ENCODE results near the gene KCNG2.

The KCNG2 gene

DNA sequence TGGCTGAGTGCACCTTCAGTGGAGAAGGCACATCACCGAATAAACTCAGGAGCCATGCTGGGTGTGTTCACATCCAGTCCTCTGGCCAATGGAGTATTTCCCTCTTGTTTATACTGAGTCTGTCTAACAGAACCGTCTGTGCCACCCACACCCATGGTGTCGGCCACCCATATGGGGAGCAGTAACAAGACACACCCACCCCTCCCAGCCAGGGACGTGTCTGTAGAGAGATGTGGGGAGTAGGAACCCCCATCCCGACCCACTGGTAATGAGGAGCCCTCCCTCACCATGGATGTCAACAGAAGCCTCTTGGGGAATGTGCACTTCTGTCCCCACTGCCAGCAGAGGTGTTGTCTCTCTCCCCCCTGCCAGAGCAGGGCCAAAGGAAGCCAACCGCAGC, 37.1 kb downstream of the KCNG2 start:
- H3K9ac ChIP-seq (ENCODE audit: low read length), result no peak overlapping the region

DNA sequence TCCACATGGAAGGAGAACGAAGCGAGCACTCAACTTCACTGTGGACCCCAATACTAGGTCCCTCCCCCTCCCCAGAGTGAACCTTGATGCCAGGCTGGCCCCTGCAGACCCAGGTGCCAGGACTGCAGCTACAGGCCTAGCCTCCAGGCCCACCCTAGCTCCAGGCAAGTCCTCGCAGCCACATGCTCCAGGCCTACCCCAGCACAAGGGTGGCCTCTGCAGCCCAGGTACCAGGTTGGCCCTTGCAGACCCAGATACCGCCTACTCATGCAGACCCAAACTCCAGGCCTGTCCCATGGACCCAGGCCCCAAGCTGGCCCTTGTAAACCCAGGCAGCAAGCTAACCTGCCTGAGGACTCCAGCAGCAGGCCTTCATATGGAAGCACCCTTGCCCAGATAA, 44.2 kb downstream of the KCNG2 start:
- no peaks in the 10 kb centered on the region; the same call in 1 of the 2 replicates for H3K27me3 ChIP-seq (ENCODE audit: control insufficient read depth, insufficient read depth, low read length)
- H3K27ac ChIP-seq (ENCODE audit: low read depth, low read length), result no peak overlapping the region
- no peak overlapping the region for H3K4me3 ChIP-seq (ENCODE audit: low read depth, low read length)
- H3K9me3 ChIP-seq (ENCODE audit: control insufficient read depth, insufficient read depth, low read depth, low read length), result no peaks in the 10 kb centered on the region
- H3K36me3 ChIP-seq (ENCODE audit: control insufficient read depth, insufficient read depth, low read length), result no peaks in the 10 kb centered on the region
- no peak overlapping the region for H3K9ac ChIP-seq (ENCODE audit: low read length)
- no peaks in the 10 kb centered on the region for H3K4me1 ChIP-seq (ENCODE audit: control insufficient read depth, insufficient read depth, low read length)

More for the DNA sequence above, 37.1 kb downstream of the KCNG2 start:
- Histone ChIP-seq H3K27ac (ENCODE audit: low read depth, low read length) (no peak overlapping the region), H3K4me3 (ENCODE audit: low read depth, low read length) (no peak overlapping the region), H3K27me3 (ENCODE audit: control insufficient read depth, insufficient read depth, low read length) (no peaks in the 10 kb centered on the region; the same call in 1 of the 2 replicates), H3K4me1 (ENCODE audit: control insufficient read depth, insufficient read depth, low read length) (no peaks in the 10 kb centered on the region), H3K36me3 (ENCODE audit: control insufficient read depth, insufficient read depth, low read length) (no peaks in the 10 kb centered on the region), H3K9me3 (ENCODE audit: control insufficient read depth, insufficient read depth, low read depth, low read length) (no peaks in the 10 kb centered on the region)

DNA sequence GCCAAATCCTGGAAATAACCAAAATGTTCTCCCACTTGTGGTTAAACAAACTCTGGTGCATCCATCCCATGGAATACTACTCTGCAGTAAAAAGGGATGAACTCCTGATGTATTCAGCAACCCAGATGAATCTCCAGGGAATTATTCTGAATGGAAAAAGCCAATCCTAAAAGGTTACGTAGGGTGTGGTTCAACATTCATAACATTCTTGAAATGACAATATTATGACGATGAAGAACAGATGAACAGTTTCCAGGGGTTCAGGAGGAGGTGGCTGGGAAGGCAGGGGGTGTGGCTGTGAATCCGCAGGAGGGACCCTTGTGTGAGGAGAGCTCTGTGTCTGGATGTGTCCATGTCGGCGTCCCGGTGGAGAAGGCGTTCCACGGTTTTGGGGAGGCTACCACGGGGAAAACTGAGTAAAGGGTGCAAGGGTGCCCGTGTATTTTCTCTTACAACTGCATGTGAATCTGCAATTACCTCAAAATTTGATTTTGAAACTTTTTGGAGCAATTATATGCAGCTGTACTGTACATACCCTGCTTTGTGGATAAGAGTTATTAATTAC, 47.3 kb downstream of the KCNG2 start:
- Histone ChIP-seq H3K4me1 (ENCODE audit: control insufficient read depth, insufficient read depth, low read length) (no peaks in the 10 kb centered on the region), H3K36me3 (ENCODE audit: control insufficient read depth, insufficient read depth, low read length) (no peaks in the 10 kb centered on the region), H3K4me3 (ENCODE audit: low read depth, low read length) (no peak overlapping the region), H3K27me3 (ENCODE audit: control insufficient read depth, insufficient read depth, low read length) (no peaks in the 10 kb centered on the region), H3K27ac (ENCODE audit: low read depth, low read length) (no peak overlapping the region), H3K9me3 (ENCODE audit: control insufficient read depth, insufficient read depth, low read depth, low read length) (no peaks in the 10 kb centered on the region), H3K9ac (ENCODE audit: low read length) (no peak overlapping the region)

DNA sequence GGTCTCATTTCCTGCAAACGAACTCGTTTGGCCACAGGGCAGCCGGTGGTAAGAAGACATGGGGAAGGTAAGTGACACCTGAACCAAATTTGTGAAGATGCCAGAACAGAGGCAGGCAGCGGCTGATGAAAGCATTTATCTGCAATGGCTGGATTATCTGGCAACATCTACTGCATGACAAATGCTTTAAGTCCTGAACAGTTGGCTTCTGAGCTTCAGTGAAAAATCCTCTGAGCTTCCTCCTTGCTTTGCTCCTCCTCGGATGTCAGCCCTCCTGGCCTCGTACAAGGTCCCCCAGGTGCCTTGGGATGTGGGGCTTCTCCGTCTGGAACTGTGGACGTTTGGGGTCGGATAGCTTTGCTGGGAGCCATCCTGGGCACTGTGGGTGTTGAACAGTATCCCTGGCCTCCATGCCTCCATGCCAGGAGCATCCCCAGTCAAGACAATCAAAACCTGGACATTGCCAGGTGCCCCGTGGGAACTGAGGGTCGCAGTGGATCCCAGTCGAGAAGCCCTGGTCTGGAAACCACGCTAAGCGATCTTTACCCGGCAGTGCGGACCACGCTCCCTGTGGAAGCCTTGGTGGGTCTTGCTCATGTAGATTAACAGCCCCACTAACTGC, 49.3 kb downstream of the KCNG2 start:
- Histone ChIP-seq H3K4me1 (ENCODE audit: control insufficient read depth, insufficient read depth, low read length) (no peaks in the 10 kb centered on the region), H3K36me3 (ENCODE audit: control insufficient read depth, insufficient read depth, low read length) (no peaks in the 10 kb centered on the region), H3K27ac (ENCODE audit: low read depth, low read length) (no peak overlapping the region), H3K9me3 (ENCODE audit: control insufficient read depth, insufficient read depth, low read depth, low read length) (no peaks in the 10 kb centered on the region), H3K4me3 (ENCODE audit: low read depth, low read length) (no peak overlapping the region), H3K9ac (ENCODE audit: low read length) (no peak overlapping the region), H3K27me3 (ENCODE audit: control insufficient read depth, insufficient read depth, low read length) (no peaks in the 10 kb centered on the region)

GRCh38 chr18:79847606-79848293, 50.0 kb downstream of the KCNG2 start:
- Histone ChIP-seq H3K9me3 (ENCODE audit: control insufficient read depth, insufficient read depth, low read depth, low read length) (no peaks in the 10 kb centered on the region), H3K27me3 (ENCODE audit: control insufficient read depth, insufficient read depth, low read length) (no peaks in the 10 kb centered on the region), H3K9ac (ENCODE audit: low read length) (no peak overlapping the region), H3K27ac (ENCODE audit: low read depth, low read length) (no peak overlapping the region), H3K4me1 (ENCODE audit: control insufficient read depth, insufficient read depth, low read length) (no peaks in the 10 kb centered on the region), H3K4me3 (ENCODE audit: low read depth, low read length) (no peak overlapping the region), H3K36me3 (ENCODE audit: control insufficient read depth, insufficient read depth, low read length) (no peaks in the 10 kb centered on the region)

DNA sequence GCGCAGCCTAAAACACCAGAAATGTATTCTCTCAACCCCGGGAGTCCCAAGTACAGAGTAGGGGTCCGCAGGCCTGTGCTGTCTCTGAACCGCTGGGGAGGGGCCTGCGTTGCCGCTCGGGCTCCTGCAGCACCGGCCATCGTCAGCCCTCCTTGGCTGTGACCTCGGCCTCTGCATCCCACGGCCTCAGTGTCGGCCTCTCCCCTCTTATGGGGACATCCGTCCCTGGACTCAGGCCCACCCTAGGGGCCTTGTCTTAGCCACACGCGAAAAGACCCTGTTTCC, 50.5 kb downstream of the KCNG2 start:
- Histone ChIP-seq H3K4me1 (ENCODE audit: control insufficient read depth, insufficient read depth, low read length) (no peaks in the 10 kb centered on the region), H3K27ac (ENCODE audit: low read depth, low read length) (no peak overlapping the region), H3K27me3 (ENCODE audit: control insufficient read depth, insufficient read depth, low read length) (no peaks in the 10 kb centered on the region), H3K36me3 (ENCODE audit: control insufficient read depth, insufficient read depth, low read length) (no peaks in the 10 kb centered on the region), H3K9me3 (ENCODE audit: control insufficient read depth, insufficient read depth, low read depth, low read length) (no peaks in the 10 kb centered on the region), H3K9ac (ENCODE audit: low read length) (no peak overlapping the region), H3K4me3 (ENCODE audit: low read depth, low read length) (no peak overlapping the region)

- no peaks in the 10 kb centered on the region for H3K27me3 ChIP-seq (ENCODE audit: control insufficient read depth, insufficient read depth, low read length)
- H3K4me3 ChIP-seq (ENCODE audit: low read depth, low read length), result no peak overlapping the region
- no peaks in the 10 kb centered on the region for H3K9me3 ChIP-seq (ENCODE audit: control insufficient read depth, insufficient read depth, low read depth, low read length)
- no peak overlapping the region for H3K9ac ChIP-seq (ENCODE audit: low read length)
- H3K4me1 ChIP-seq (ENCODE audit: control insufficient read depth, insufficient read depth, low read length), result no peaks in the 10 kb centered on the region
- no peaks in the 10 kb centered on the region for H3K36me3 ChIP-seq (ENCODE audit: control insufficient read depth, insufficient read depth, low read length)
- H3K27ac ChIP-seq (ENCODE audit: low read depth, low read length), result no peak overlapping the region
These were observed 51.0 kb downstream of the KCNG2 start for GRCh38 chr18:79848579-79849327.

DNA sequence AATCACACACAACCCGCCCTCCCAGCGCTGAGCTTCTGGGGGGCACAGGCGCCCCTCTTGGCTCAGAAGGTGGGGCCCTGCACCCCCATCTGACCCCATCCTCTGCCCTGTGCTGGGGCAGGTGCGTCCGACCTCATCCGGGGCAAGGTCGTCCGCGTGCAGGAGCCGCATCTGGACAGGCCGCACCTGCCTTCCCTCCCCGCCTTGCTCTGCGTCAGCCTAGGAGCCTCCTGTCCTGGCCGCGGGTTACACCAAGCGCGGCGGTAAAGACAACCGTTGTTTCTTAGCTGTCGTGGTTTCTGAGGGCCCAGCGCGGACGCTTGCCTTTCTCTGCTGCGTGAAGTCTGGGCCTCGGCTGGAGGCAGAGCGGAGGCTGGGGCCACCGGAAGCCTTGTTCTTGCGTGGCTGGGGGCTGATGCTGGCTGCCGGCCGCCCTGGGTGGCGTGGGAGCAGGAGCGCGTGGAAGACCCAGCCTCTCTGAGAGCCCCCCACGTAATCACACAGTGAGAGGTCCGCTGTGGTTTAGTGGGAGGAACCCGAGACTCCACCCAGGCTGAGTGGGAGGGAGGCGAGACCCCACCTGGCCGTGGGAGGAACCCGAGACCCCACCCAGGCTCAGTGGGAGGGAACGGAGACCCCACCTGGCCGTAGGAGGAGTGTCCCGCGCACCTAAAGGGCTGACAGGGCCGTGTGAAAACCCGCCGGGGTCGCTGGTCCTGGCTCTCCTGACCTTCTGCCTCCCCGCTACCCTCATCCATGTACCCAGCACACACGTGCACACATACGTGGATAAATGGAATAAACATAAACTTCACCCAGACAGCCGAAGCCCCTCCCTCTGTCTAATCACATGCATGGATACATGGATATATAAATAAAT, 51.8 kb downstream of the KCNG2 start:
- H3K9ac ChIP-seq (ENCODE audit: low read length), result no peak overlapping the region
- H3K9me3 ChIP-seq (ENCODE audit: control insufficient read depth, insufficient read depth, low read depth, low read length), result no peaks in the 10 kb centered on the region
- H3K27ac ChIP-seq (ENCODE audit: low read depth, low read length), result no peak overlapping the region
- H3K4me3 ChIP-seq (ENCODE audit: low read depth, low read length), result no peak overlapping the region
- no peaks in the 10 kb centered on the region for H3K36me3 ChIP-seq (ENCODE audit: control insufficient read depth, insufficient read depth, low read length)
- no peaks in the 10 kb centered on the region for H3K27me3 ChIP-seq (ENCODE audit: control insufficient read depth, insufficient read depth, low read length)
- H3K4me1 ChIP-seq (ENCODE audit: control insufficient read depth, insufficient read depth, low read length), result no peaks in the 10 kb centered on the region

DNA sequence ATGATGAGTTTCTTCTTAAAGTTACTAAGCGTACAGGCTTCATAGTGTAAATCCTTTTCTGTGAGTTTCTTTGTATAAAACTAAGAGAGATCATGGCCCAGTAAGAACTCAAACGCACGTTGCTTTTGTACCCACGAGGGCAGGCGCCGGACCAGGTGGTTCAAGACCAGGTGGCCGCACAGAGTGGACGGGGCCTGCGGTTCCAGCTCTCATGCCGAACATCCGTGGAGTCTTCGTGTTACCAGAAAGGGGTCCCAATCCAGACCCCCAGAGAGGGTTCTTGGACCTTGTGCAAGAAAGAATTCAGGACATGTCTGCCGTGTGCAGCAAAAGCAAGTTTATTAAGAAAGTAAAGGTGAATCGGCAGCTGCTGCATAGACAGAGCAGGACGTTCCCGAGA, 53.0 kb downstream of the KCNG2 start:
- H3K9me3 ChIP-seq (ENCODE audit: control insufficient read depth, insufficient read depth, low read depth, low read length), result no peaks in the 10 kb centered on the region
- no peak overlapping the region for H3K4me3 ChIP-seq (ENCODE audit: low read depth, low read length)
- no peak overlapping the region for H3K9ac ChIP-seq (ENCODE audit: low read length)
- no peaks in the 10 kb centered on the region for H3K27me3 ChIP-seq (ENCODE audit: control insufficient read depth, insufficient read depth, low read length)
- no peaks in the 10 kb centered on the region for H3K36me3 ChIP-seq (ENCODE audit: control insufficient read depth, insufficient read depth, low read length)
- H3K27ac ChIP-seq (ENCODE audit: low read depth, low read length), result no peak overlapping the region
- no peaks in the 10 kb centered on the region for H3K4me1 ChIP-seq (ENCODE audit: control insufficient read depth, insufficient read depth, low read length)

GRCh38 chr18:79851489-79851888, 53.8 kb downstream of the KCNG2 start:
- Histone ChIP-seq H3K4me3 (ENCODE audit: low read depth, low read length) (no peak overlapping the region), H3K36me3 (ENCODE audit: control insufficient read depth, insufficient read depth, low read length) (no peaks in the 10 kb centered on the region), H3K9ac (ENCODE audit: low read length) (no peak overlapping the region)

More at GRCh38 chr18:79851489-79851888, 53.8 kb downstream of the KCNG2 start:
- Histone ChIP-seq H3K4me1 (ENCODE audit: control insufficient read depth, insufficient read depth, low read length) (peaks cover 3% of the 10 kb centered on the region), H3K9me3 (ENCODE audit: control insufficient read depth, insufficient read depth, low read depth, low read length) (no peaks in the 10 kb centered on the region), H3K27me3 (ENCODE audit: control insufficient read depth, insufficient read depth, low read length) (peaks cover 3% of the 10 kb centered on the region; the same call in 1 of the 2 replicates), H3K27ac (ENCODE audit: low read depth, low read length) (no peak overlapping the region)
